Measurements from ENCODE around the gene GRIK3. TPM values are rescaled to one million over a fixed set of nuclear protein-coding genes. Genes with fewer than 3 reads are reported as not detected.

The GRIK3 gene
- total and polyA plus RNA-seq, 2 of the 8 experiments (the other 6 are each of a cell fraction or from before 2014, with no cell fraction given), result 2.1 to 3.4 TPM

GRCh38 chr1:36872858-36873257 lies 161.5 kb downstream of the GRIK3 start:
- Histone ChIP-seq H3K18ac (ENCODE audit: extremely low read depth, low read length) (no peak overlapping the region), H3K27ac (ENCODE audit: low read depth, low read length) (no peak overlapping the region), H4K20me1 (replicated peaks in 1 of 2; ENCODE audit: control insufficient read depth in 1 of 2, insufficient read depth in 2 of 2, low read length in 2 of 2) (peaks cover 0 to 2% of the 10 kb centered on the region in 2 experiments), H3K9ac (replicated peaks in 1 of 4; ENCODE audit: extremely low read depth in 1 of 4, low read depth in 3 of 4, low read length in 3 of 4) (no peak overlapping the region), H2AFZ (ENCODE audit: low read length) (no peak overlapping the region), H3K36me3 (ENCODE audit: control insufficient read depth in 2 of 4, insufficient read depth in 4 of 4, low read length in 3 of 4) (no peaks in the 10 kb centered on the region), H2BK20ac (ENCODE audit: low read length) (no peak overlapping the region), H3K4me2 (ENCODE audit: insufficient read depth in 1 of 2, low read depth in 2 of 2, low read length in 2 of 2) (no peak overlapping the region), H3K79me2 (ENCODE audit: control insufficient read depth in 1 of 2, insufficient read depth in 2 of 2, low read length in 2 of 2) (no peaks in the 10 kb centered on the region), H3K27me3 (replicated peaks in 1 of 4; ENCODE audit: control insufficient read depth in 3 of 4, extremely low read depth in 1 of 4, insufficient read depth in 3 of 4, low read length in 3 of 4) (no peaks in the 10 kb centered on the region), H3K56ac (replicated peaks; ENCODE audit: insufficient read length, low read depth, low read length) (no peak overlapping the region), H3K79me1 (ENCODE audit: low read depth, low read length) (no peaks in the 10 kb centered on the region), H3K14ac (ENCODE audit: insufficient read length) (no peak overlapping the region), H3K4ac (replicated peaks; ENCODE audit: insufficient read length, low read depth, low read length) (no peak overlapping the region), H3K4me1 (replicated peaks in 1 of 4; ENCODE audit: control insufficient read depth in 3 of 4, insufficient read depth in 4 of 4, low read length in 3 of 4) (no peaks in the 10 kb centered on the region; a peak in 1 of 7 replicates), H2BK5ac (ENCODE audit: low read depth, low read length) (no peak overlapping the region), H3K4me3 (ENCODE audit: extremely low read depth in 1 of 4, insufficient read depth in 2 of 4, low read depth in 3 of 4, low read length in 4 of 4) (no peak overlapping the region), H2BK12ac (ENCODE audit: low read depth, low read length) (no peak overlapping the region), H4K5ac (ENCODE audit: insufficient read length, low read depth, low read length) (no peak overlapping the region), H2AK5ac (ENCODE audit: low read depth, low read length) (no peak overlapping the region), H4K91ac (replicated peaks; ENCODE audit: insufficient read length, low read length) (no peak overlapping the region), H2BK15ac (ENCODE audit: low read length) (no peak overlapping the region), H2BK120ac (replicated peaks; ENCODE audit: low read depth, low read length) (no peak overlapping the region), H3K23ac (ENCODE audit: insufficient read length) (no peak overlapping the region), H3K9me3 (ENCODE audit: insufficient read depth in 2 of 2, low read depth in 1 of 2, low read length in 1 of 2) (no peaks in the 10 kb centered on the region), H4K8ac (ENCODE audit: extremely low read depth, insufficient read depth, low read length) (no peak overlapping the region), H3K23me2 (ENCODE audit: low read depth, low read length) (no peaks in the 10 kb centered on the region)
- TF ChIP-seq BRCA1 (IDR thresholded peaks at IDR 0.05; ENCODE audit: low read depth, low read length) (no peak), ZNF274 (IDR thresholded peaks at IDR 0.05; ENCODE audit: borderline replicate concordance, extremely low read depth, low read length) (no peak)
- ChIA-PET CTCF (ENCODE audit: partially characterized antibody) (interaction anchor here (12.9 to 13.5 kb wide), 2 partner anchors 8 to 22 kb away, joined by 111 to 211 read pairs; no protein-coding TSS in a partner anchor), POLR2A (ENCODE audit: partially characterized antibody) (interaction anchor here (0.9 kb wide), 1 partner anchor 28 kb away, joined by 3 read pairs; no protein-coding TSS in a partner anchor)
- DNase-seq (ENCODE audit: low read depth in 1 of 2, low spot score in 2 of 2), result no peak
- WGBS, 2 experiments (ENCODE audit: extremely low coverage in 1 of 2, insufficient coverage in 1 of 2, insufficient read length in 1 of 2, insufficient replicate concordance in 2 of 2, low coverage in 1 of 2, low lambda C conversion rate in 2 of 2, missing lambda C conversion rate in 1 of 2), result 85% methylated on average over 3 of the region's 3 CpGs; no CpG with 5 or more reads in 1 of the 2 experiments
- no peak for FAIRE-seq
